NCI-H2029 (cell line): ENCODE data around the gene POLR2A.

Source experiments
- DNase-seq: peaks from one replicate; lab custom pipeline; 2025; lab: John Stamatoyannopoulos, UW

POLR2A gene

DNA sequence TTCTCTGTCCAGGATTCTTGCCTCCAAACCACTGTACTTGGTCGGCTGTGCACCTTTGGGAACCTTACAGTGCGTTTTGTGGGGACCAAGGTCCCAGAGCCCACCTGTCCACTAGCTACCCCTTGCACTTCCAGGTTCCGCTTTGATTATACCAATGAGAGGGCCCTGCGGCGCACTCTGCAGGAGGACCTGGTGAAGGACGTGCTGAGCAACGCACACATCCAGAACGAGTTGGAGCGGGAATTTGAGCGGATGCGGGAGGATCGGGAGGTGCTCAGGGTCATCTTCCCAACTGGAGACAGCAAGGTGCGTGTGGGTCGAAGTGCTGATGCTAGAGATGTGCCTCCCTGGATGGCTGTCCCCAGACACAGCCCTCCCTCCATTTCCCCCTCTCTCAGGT, 18.8 kb downstream of the POLR2A start:
- DNase-seq, result no peak

GRCh38 chr17:7503521-7503920, 19.4 kb downstream of the POLR2A start:
- no peak for DNase-seq

DNA sequence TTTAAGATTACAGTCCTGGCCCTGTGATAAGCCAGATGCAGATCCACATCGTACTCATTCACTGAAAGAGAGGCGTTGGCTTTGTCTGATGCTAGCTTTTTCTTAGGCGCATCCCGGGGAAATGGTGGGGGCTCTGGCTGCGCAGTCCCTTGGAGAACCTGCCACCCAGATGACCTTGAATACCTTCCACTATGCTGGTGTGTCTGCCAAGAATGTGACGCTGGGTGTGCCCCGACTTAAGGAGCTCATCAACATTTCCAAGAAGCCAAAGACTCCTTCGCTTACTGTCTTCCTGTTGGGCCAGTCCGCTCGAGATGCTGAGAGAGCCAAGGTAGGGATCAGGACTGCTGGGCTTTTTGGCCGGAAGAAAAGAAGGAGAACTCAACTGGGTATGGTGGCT, 24.0 kb downstream of the POLR2A start:
- no peak for DNase-seq

GRCh38 chr17:7508846-7509245, 24.7 kb downstream of the POLR2A start:
- no peak for DNase-seq

GRCh38 chr17:7509937-7510336, 25.8 kb downstream of the POLR2A start:
- no peak for DNase-seq

- no peak for DNase-seq
These were observed 26.9 kb downstream of the POLR2A start for GRCh38 chr17:7511108-7511507.

DNA sequence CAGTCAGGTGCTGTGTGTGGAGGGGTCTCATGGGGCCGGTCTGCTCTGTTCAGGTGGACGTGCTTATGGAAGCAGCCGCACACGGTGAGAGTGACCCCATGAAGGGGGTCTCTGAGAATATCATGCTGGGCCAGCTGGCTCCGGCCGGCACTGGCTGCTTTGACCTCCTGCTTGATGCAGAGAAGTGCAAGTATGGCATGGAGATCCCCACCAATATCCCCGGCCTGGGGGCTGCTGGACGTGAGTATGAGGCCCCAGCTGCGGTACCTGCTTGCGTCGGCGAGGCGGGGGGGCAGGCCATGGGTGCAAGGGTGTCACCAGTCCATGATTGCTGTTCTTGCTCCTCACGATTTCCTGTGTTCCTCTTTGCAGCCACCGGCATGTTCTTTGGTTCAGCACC, 27.9 kb downstream of the POLR2A start:
- no peak for DNase-seq

DNA sequence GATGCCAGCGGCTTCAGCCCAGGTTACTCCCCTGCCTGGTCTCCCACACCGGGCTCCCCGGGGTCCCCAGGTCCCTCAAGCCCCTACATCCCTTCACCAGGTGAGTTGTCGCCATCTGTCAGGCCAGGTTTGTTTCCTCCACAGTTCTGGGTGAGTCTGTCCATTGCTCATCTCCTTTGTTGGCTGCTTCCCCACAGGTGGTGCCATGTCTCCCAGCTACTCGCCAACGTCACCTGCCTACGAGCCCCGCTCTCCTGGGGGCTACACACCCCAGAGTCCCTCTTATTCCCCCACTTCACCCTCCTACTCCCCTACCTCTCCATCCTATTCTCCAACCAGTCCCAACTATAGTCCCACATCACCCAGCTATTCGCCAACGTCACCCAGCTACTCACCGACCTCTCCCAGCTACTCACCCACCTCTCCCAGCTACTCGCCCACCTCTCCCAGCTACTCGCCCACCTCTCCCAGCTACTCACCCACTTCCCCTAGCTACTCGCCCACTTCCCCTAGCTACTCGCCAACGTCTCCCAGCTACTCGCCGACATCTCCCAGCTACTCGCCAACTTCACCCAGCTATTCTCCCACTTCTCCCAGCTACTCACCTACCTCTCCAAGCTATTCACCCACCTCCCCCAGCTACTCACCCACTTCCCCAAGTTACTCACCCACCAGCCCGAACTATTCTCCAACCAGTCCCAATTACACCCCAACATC, 28.8 kb downstream of the POLR2A start:
- no peak for DNase-seq

- DNase-seq, result no peak
These were observed 29.8 kb downstream of the POLR2A start for GRCh38 chr17:7513850-7514419.

DNA sequence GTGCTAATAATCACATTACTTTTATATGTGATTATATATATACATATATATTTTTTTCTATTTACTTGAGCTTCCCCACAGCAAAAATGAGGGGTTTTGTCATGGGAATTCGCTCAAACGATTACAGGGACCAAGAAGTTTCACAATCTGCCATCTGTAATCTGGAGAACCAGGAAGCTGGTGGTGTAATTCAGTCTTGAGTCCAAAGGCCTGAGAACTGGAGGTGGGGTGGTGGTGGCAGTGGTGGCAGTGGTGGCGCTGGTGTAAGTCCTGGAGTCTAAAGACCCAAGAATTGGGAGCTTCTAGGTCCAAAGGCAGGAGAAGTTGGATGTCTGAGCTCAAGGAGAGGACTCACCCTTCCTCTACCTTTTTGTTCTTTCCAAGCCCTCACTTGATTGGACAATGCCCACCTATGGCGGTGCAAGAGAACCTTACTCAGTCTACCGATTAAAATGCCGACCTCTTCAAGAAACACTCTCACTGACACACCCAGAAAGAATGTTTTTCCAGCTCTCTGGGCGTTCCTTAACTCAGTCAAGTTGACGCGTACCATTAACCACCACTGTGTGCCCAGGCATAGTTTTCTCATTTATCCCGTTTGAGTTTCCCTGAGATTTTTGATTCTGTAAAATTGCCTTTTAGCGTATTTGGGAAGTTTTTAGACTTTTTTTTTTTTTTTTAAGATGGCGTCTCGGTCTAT, 31.9 kb downstream of the POLR2A start:
- no peak for DNase-seq

DNA sequence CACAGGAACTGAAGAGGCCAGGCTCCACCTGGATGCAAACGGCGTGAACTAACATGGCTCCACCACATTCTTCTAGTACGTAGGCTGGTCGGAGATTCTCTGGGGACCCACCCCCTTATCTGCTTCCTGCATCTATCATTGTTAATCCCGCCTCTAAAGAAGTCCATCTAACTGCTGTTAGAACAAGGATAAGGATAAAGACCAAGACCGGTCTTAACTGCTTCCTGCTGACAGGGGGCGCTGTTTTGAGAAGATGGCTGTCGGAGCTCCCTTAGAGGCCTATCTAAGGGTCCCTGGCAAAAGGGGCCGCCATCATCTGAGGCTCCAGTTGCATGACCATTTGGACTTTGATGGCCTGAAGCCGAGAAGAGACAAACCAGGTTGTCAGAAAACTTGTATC, 38.9 kb downstream of the POLR2A start:
- no peak for DNase-seq

DNA sequence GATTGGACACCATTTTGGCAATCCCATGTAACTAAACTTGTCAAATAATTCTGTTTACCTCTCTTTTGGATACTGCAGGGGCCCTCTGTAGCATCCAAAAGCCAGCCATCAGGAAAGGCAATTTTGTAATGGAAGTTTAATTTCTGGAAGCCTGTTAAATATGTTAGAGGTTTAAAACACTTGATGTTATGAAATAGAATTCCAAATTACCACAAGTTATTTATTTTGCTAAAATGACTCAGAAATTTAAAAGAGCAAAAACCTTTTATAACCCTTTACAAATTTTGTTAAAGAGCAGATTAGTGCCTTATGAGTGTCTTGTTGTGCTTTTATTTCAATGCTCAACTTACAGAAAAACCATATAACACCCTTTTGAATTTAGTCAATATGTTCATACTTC, 44.7 kb downstream of the POLR2A start:
- no peak for DNase-seq

DNA sequence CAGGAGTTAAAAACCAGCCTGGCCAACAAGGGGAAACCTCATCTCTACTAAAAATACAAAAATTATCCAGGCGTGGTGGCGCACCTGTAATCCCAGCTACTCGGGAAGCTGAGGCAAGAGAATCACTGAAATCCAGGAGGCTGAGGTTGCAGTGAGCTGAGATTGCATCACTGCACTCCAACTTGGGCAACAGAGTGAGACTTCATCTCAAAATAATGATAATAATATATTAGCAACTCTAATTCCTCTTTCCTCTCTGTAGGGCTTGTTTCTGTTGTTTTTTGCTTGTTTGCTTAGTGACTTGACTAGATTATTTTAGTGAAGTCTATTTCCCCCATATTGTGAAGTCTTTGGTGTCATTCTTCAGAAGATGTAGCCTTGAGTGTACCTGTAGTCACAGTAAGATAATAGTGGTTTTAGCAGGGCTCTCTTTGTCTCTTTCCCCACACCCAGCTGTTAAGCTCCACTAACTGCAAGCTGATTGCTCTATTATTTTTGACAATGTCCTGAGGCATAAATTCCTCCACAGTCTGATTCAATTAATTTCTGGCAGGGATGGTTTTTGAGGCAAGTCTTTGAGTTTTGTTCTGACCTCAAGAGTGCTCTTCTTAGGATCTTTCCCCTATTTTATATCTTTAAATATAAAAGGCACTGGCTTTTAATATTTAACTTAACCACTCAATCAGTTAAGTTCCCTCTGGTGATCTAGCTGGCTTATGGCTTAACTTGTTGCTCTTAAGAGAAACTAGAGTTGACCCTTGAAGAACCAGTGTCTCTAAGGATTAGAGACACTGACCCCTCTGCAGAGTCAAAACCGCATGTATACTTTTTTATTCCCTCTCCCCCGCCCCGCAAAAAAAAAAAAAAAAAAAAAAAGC, 46.1 kb downstream of the POLR2A start:
- DNase-seq, result no peak

- no peak for DNase-seq
These were observed 53.9 kb downstream of the POLR2A start for GRCh38 chr17:7538050-7538449.

- no peak for DNase-seq
These were observed 54.9 kb downstream of the POLR2A start for GRCh38 chr17:7538891-7539545.

- no peak for DNase-seq
These were observed 57.0 kb downstream of the POLR2A start for GRCh38 chr17:7541074-7541621.

DNA sequence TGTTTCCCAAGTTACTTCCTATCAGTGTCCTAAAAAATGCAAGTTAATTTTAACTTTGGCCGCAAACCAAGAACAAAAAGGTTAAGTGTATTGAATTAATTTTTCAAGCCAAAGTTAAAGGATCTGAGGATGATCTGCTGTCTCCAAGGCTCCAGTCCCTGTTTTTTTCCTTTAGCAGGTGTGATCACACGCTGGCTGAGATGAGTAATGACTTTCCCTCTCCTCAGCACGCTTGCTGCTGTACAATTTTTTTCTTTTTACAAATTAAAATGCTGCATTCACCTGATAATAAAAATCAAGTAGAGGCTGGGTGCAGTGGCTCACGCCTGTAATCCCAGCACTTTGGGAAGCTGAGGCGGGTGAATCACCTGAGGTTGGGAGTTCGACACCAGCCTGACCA, 60.7 kb downstream of the POLR2A start:
- no peak for DNase-seq

GRCh38 chr17:7548585-7549400, 64.6 kb downstream of the POLR2A start, which contains the start of gene TNFSF12:
TSS of gene TNFSF12 (plus strand) at chr17:7549058. CDS start at chr17:7549154, 96 bp downstream.
- no peak for DNase-seq
